K562 (cell line): ENCODE results near the gene ACSBG1. TPM values are rescaled to one million over a fixed set of nuclear protein-coding genes. Genes with fewer than 3 reads are reported as not detected.

Source experiments
- ARID2 ChIP-seq: fragments of 450-650 bp; IDR thresholded peaks from 2 replicates; pipeline ENCODE4 v1.6.1; 2017; ENCODE audit warnings: antibody characterized with exemption, mild to moderate bottlenecking
- CBX3 ChIP-seq, 2 experiments: IDR thresholded peaks; 1 replicate in 1 of 2; 2 replicates in 1 of 2; pipeline ENCODE4 v1.6.1; 2012; ENCODE audit warnings: inconsistent platforms in 2 of 2, low read length in 2 of 2, borderline replicate concordance in 1 of 2, control low read depth in 1 of 2
- CHCHD3 ChIP-seq: fragments of 250-450 bp; sonication (Bioruptor Pico); IDR thresholded peaks from 2 replicates; pipeline ENCODE4 v2.1.2; 2022; ENCODE audit warnings: mild to moderate bottlenecking
- GABPB1 ChIP-seq: sonication (generic); formaldehyde crosslinking; IDR thresholded peaks from 2 replicates; pipeline ENCODE4 v1.8.0; 2022; ENCODE audit warnings: mild to moderate bottlenecking, missing genetic modification reagents
- GTF2E2 ChIP-seq: fragments of 200-800 bp; sonication (Bioruptor generic); IDR thresholded peaks from 2 replicates; pipeline ENCODE4 v1.6.1; 2016; ENCODE audit warnings: missing genetic modification characterization, missing compliant biosample characterization
- MEF2A ChIP-seq: IDR thresholded peaks from 2 replicates; pipeline ENCODE4 v1.6.1; 2011; ENCODE audit warnings: low read depth, mild to moderate bottlenecking, low read length, moderate library complexity; ENCODE audit not compliant: control insufficient read depth
- MEF2D ChIP-seq: conservative IDR thresholded peaks from 2 replicates; pipeline ENCODE4 v1.6.1; 2016; ENCODE audit warnings: low read depth, missing genetic modification characterization, missing compliant biosample characterization
- MTF1 ChIP-seq: fragments of 250-450 bp; sonication (Bioruptor Pico); IDR thresholded peaks from 2 replicates; pipeline ENCODE4 v1.9.0; 2021; ENCODE audit warnings: moderate library complexity, mild to moderate bottlenecking, inconsistent platforms, borderline replicate concordance
- PML ChIP-seq: IDR thresholded peaks from 2 replicates; pipeline ENCODE4 v1.6.1; 2012; ENCODE audit warnings: low read length, inconsistent platforms
- POLR2B ChIP-seq: fragments of 450-650 bp; IDR thresholded peaks from 2 replicates; pipeline ENCODE4 v1.6.1; 2018; ENCODE audit warnings: low read depth; ENCODE audit not compliant: partially characterized antibody
- POU5F1 ChIP-seq: fragments of 150-350 bp; IDR thresholded peaks from 2 replicates; pipeline ENCODE4 v1.6.1; 2014; ENCODE audit warnings: borderline replicate concordance, low read length, low read depth, mild to moderate bottlenecking; ENCODE audit not compliant: partially characterized antibody
- SIN3A ChIP-seq, 2 experiments: fragments of 150-350 bp in 1 of 2; IDR thresholded peaks; 2 replicates each; pipeline ENCODE4 v1.6.1; 2011 to 2016; ENCODE audit warnings: borderline replicate concordance in 2 of 2, low read depth in 2 of 2, low read length in 2 of 2, mild to moderate bottlenecking in 2 of 2, moderate library complexity in 2 of 2; ENCODE audit not compliant: control insufficient read depth in 1 of 2
- SIN3B ChIP-seq: fragments of 450-650 bp; IDR thresholded peaks from 2 replicates; pipeline ENCODE4 v1.6.1; 2017; ENCODE audit warnings: low read depth, mild to moderate bottlenecking, moderate library complexity
- SMAD1 ChIP-seq: fragments of 150-350 bp; IDR thresholded peaks from 2 replicates; pipeline ENCODE4 v1.6.1; 2014; ENCODE audit warnings: low read length, low read depth; ENCODE audit not compliant: partially characterized antibody
- ZC3H8 ChIP-seq: fragments of 450-650 bp; IDR thresholded peaks from 2 replicates; pipeline ENCODE4 v1.6.1; 2017
- ZNF444 ChIP-seq: fragments of 250-450 bp; sonication (Bioruptor Pico); IDR thresholded peaks from 2 replicates; pipeline ENCODE4 v1.4.0; 2020; ENCODE audit warnings: mild to moderate bottlenecking, moderate library complexity
- ZNF785 ChIP-seq: fragments of 250-450 bp; sonication (Bioruptor Pico); IDR thresholded peaks from 2 replicates; pipeline ENCODE4 v1.4.0; 2020; ENCODE audit warnings: mild to moderate bottlenecking
- ZZZ3 ChIP-seq: fragments of 450-650 bp; IDR thresholded peaks from 2 replicates; pipeline ENCODE4 v1.6.1; 2016; ENCODE audit warnings: antibody characterized with exemption, mild to moderate bottlenecking, moderate library complexity
- polyA plus RNA-seq, 8 experiments: library from polyadenylated mRNA; depleted of rRNA in 4 of 8; stranded (reverse) in 5 of 8; unstranded in 3 of 8; fragments of >200 nt; fragmentation: Nextera tagmentation in 2 of 8; fragmentation: Illumina TruSeq in 1 of 8; extraction: Ambion mirVana in 2 of 8; extraction: Trizol in 1 of 8; gene quantifications; 2 replicates each; pipeline versions ENCODE4 v1.2.1 to v1.2.3, GENCODE V29; 2011 to 2014; ENCODE audit warnings: inconsistent platforms in 1 of 8, missing spikeins in 1 of 8
- total RNA-seq, 7 experiments: library from RNA; depleted of rRNA in 6 of 7; stranded (reverse); fragments of >200 nt in 6 of 7; fragmentation: Illumina TruSeq in 2 of 7; extraction: Trizol in 2 of 7; gene quantifications; 2 replicates each; pipeline versions ENCODE4 v1.2.1 to v1.2.3, GENCODE V29; 2011 to 2021; ENCODE audit warnings: low replicate concordance in 1 of 7
- TF ChIP-seq, protein P1 (sequence below): sonication (generic); formaldehyde crosslinking; IDR thresholded peaks from 2 replicates; pipeline ENCODE4 v1.8.0; 2023; ENCODE audit warnings: mild to moderate bottlenecking, missing genetic modification reagents
- TF ChIP-seq, protein P2 (sequence below): fragments of 450-650 bp; IDR thresholded peaks from 2 replicates; pipeline ENCODE4 v1.6.1; 2016
- TF ChIP-seq, protein P3 (sequence below): IDR thresholded peaks from 2 replicates; pipeline ENCODE4 v1.6.1; 2012; ENCODE audit warnings: low read depth, low read length, improper control_type of control experiment, borderline replicate concordance
- TF ChIP-seq, protein P4 (sequence below): fragments of 450-650 bp; IDR thresholded peaks from 2 replicates; pipeline ENCODE4 v1.6.1; 2017; ENCODE audit warnings: antibody characterized with exemption

ACSBG1 gene
- total and polyA plus RNA-seq, 9 of the 15 experiments (the other 6 are each of a cell fraction or from before 2014, with no cell fraction given) = 0.36 to 6.4 (median 2.5) TPM

DNA sequence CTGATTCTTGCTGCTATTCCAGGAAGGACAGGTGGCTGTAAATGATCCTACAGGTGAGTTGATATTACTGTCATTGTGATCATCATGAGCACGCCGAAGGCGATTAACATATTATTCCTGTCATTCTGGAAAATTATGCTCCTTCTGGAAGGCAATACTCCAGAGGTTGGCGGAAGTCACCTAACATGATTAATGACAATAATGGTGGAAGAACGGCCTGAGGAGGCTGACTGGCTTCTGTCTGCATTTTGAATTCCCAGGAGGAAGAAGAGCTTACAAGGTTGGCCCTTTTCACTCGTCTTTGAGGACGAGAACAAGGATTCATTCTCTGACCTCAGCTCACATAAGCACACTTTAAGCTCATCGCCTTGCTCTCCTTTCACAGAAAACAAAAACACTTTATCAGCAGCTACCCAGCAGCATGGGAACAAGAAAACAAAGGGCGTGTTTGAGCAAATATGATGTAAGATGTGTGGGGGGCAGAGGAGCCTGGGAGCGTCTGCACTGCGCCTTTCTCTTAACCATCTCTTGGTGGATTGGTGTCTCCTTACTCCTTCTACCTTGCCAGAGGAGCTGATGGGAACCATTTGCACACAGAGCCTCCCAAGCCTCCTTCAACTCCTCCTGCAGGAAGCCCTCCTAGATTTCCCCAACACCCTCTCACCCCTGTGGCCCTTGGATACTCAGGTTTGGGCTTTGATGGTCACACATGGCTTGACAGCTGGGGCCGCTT, 23.0 kb downstream of the ACSBG1 start (continued):
- TF ChIP-seq, protein P1, sequence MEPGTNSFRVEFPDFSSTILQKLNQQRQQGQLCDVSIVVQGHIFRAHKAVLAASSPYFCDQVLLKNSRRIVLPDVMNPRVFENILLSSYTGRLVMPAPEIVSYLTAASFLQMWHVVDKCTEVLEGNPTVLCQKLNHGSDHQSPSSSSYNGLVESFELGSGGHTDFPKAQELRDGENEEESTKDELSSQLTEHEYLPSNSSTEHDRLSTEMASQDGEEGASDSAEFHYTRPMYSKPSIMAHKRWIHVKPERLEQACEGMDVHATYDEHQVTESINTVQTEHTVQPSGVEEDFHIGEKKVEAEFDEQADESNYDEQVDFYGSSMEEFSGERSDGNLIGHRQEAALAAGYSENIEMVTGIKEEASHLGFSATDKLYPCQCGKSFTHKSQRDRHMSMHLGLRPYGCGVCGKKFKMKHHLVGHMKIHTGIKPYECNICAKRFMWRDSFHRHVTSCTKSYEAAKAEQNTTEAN = no peak
- TF ChIP-seq ZC3H8 (no peak), ARID2 (no peak), POU5F1 (no peak), MEF2A (no peak), GTF2E2 (tag) (no peak), MTF1 (no peak), POLR2B (no peak), CBX3 (IDR thresholded peaks at IDR 0.05; ENCODE audit: borderline replicate concordance in 1 of 2, low read length in 2 of 2) (no peak), ZNF444 (CRISPR knock-in tag) (no peak), SIN3B (no peak), SIN3A (IDR thresholded peaks at IDR 0.05; ENCODE audit: borderline replicate concordance in 2 of 2, control insufficient read depth in 1 of 2, low read depth in 2 of 2, low read length in 2 of 2) (no peak), PML (no peak), SMAD1 (no peak), CHCHD3 (no peak), ZZZ3 (no peak), MEF2D (tag) (no peak), GABPB1 (CRISPR knock-in tag) (no peak), ZNF785 (no peak)
- TF ChIP-seq, protein P2, sequence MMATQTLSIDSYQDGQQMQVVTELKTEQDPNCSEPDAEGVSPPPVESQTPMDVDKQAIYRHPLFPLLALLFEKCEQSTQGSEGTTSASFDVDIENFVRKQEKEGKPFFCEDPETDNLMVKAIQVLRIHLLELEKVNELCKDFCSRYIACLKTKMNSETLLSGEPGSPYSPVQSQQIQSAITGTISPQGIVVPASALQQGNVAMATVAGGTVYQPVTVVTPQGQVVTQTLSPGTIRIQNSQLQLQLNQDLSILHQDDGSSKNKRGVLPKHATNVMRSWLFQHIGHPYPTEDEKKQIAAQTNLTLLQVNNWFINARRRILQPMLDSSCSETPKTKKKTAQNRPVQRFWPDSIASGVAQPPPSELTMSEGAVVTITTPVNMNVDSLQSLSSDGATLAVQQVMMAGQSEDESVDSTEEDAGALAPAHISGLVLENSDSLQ = peak; percentile 51
- TF ChIP-seq, protein P3, sequence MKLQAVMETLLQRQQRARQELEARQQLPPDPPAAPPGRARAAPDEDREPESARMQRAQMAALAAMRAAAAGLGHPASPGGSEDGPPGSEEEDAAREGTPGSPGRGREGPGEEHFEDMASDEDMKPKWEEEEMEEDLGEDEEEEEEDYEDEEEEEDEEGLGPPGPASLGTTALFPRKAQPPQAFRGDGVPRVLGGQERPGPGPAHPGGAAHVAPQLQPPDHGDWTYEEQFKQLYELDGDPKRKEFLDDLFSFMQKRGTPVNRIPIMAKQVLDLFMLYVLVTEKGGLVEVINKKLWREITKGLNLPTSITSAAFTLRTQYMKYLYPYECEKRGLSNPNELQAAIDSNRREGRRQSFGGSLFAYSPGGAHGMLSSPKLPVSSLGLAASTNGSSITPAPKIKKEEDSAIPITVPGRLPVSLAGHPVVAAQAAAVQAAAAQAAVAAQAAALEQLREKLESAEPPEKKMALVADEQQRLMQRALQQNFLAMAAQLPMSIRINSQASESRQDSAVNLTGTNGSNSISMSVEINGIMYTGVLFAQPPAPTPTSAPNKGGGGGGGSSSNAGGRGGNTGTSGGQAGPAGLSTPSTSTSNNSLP = no peak
- TF ChIP-seq, protein P4, sequence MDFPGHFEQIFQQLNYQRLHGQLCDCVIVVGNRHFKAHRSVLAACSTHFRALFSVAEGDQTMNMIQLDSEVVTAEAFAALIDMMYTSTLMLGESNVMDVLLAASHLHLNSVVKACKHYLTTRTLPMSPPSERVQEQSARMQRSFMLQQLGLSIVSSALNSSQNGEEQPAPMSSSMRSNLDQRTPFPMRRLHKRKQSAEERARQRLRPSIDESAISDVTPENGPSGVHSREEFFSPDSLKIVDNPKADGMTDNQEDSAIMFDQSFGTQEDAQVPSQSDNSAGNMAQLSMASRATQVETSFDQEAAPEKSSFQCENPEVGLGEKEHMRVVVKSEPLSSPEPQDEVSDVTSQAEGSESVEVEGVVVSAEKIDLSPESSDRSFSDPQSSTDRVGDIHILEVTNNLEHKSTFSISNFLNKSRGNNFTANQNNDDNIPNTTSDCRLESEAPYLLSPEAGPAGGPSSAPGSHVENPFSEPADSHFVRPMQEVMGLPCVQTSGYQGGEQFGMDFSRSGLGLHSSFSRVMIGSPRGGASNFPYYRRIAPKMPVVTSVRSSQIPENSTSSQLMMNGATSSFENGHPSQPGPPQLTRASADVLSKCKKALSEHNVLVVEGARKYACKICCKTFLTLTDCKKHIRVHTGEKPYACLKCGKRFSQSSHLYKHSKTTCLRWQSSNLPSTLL = no peak
